ENCODE data around the gene NRL. TPM values are rescaled to one million over a fixed set of nuclear protein-coding genes. Genes with fewer than 3 reads are reported as not detected.

NRL gene
- total RNA-seq, 2 experiments from 2014 or later, result 4.6 to 7.5 TPM

DNA sequence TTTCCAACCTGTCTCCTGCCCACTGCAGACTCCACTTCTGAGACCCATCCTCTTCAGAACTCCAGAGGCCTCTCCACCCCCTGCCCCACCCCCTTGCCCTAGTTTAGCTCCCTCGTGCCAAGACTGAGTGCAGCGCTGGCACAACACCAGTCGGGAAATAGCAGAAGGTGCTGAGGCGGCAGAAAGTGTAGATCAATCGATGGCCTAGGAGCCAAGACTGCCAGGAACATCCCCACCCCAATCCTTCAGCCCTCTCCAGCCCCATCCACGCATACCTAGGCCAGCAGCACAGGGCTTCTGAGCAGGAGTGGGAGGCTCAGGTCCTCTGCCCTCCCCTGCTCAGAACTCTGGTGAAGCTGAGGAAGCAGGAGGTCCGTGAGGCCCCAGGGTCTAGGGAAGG is 42.3 kb downstream of the NRL start:
- ChIA-PET CTCF (ENCODE audit: unreplicated experiment) (no interaction called here), POLR2A (no interaction called here)
- no peak for TF ChIP-seq EZH2phosphoT487 (IDR thresholded peaks at IDR 0.05; ENCODE audit: borderline replicate concordance, low read depth, low read length)
- TF ChIP-seq, protein P1, sequence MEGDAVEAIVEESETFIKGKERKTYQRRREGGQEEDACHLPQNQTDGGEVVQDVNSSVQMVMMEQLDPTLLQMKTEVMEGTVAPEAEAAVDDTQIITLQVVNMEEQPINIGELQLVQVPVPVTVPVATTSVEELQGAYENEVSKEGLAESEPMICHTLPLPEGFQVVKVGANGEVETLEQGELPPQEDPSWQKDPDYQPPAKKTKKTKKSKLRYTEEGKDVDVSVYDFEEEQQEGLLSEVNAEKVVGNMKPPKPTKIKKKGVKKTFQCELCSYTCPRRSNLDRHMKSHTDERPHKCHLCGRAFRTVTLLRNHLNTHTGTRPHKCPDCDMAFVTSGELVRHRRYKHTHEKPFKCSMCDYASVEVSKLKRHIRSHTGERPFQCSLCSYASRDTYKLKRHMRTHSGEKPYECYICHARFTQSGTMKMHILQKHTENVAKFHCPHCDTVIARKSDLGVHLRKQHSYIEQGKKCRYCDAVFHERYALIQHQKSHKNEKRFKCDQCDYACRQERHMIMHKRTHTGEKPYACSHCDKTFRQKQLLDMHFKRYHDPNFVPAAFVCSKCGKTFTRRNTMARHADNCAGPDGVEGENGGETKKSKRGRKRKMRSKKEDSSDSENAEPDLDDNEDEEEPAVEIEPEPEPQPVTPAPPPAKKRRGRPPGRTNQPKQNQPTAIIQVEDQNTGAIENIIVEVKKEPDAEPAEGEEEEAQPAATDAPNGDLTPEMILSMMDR (conservative IDR thresholded peaks at IDR 0.05; ENCODE audit: low read length), result no peak

DNA sequence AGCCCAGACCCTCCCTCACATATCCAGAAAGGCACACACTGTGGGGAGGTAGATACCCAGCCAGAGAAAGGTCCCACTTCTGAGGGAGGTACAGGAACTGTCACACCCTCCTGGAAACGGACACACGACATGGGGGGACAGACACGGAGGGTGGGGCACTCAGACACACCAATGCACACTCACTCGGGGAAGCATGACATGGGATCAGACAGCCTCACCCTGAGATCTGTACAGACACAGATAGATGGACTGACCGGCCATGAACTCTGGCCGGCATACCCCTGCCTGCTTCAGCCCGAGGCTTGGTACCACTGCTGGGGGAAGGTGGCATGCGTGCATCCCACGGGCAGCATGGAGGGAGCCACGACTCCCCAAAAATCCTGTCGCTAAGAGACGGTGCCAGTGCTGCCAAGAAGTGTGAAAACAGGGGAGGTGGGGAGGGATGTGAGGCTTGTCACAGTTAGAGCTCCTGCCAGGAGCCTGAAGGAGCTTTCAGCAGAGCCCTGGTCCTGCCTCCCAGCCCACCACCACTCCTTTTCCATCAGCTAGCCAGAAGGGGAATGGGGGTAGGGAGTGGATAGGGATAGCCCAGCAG is 42.8 kb downstream of the NRL start:
- Histone ChIP-seq H3K79me2 (ENCODE audit: insufficient read depth, low read depth, low read length) (no peaks in the 10 kb centered on the region), H3K27ac (ENCODE audit: low read depth, low read length, poor library complexity, severe bottlenecking) (no peak overlapping the region), H4K20me1 (ENCODE audit: insufficient read depth, low read length) (no peaks in the 10 kb centered on the region), H3K4me2 (ENCODE audit: low read length) (no peak overlapping the region), H3K36me3 (ENCODE audit: insufficient read depth, low read length) (no peaks in the 10 kb centered on the region), H3K4me1 (ENCODE audit: insufficient read depth, low read length, poor library complexity, severe bottlenecking) (peaks cover 10% of the 10 kb centered on the region), H3K9me3 (ENCODE audit: low read length) (no peaks in the 10 kb centered on the region), H3K4me3 (ENCODE audit: low read depth, low read length, poor library complexity, severe bottlenecking) (no peak overlapping the region), H2AFZ (ENCODE audit: low read length) (no peak overlapping the region), H3K9me2 (ENCODE audit: insufficient read depth, low read length) (no peaks in the 10 kb centered on the region)
- ChIA-PET POLR2A (no interaction called here), CTCF (ENCODE audit: unreplicated experiment) (no interaction called here)
- no peak for TF ChIP-seq EZH2phosphoT487 (IDR thresholded peaks at IDR 0.05; ENCODE audit: borderline replicate concordance, low read depth, low read length)
- TF ChIP-seq, protein P1 (conservative IDR thresholded peaks at IDR 0.05; ENCODE audit: low read length), result no peak
- no peak for DNase-seq (ENCODE audit: low spot score)
- intact Hi-C loops (cut with micrococcal nuclease; ENCODE audit: unreplicated experiment), result no loop called here
- no TSS peak for BruUV-seq (replicated peaks)

More for the DNA sequence above, 42.3 kb downstream of the NRL start:
- Histone ChIP-seq H3K79me2 (ENCODE audit: insufficient read depth, low read depth, low read length) (no peaks in the 10 kb centered on the region), H4K20me1 (ENCODE audit: insufficient read depth, low read length) (no peaks in the 10 kb centered on the region), H3K9me2 (ENCODE audit: insufficient read depth, low read length) (no peaks in the 10 kb centered on the region), H3K27ac (ENCODE audit: low read depth, low read length, poor library complexity, severe bottlenecking) (no peak overlapping the region), H3K36me3 (ENCODE audit: insufficient read depth, low read length) (no peaks in the 10 kb centered on the region), H2AFZ (ENCODE audit: low read length) (no peak overlapping the region), H3K4me1 (ENCODE audit: insufficient read depth, low read length, poor library complexity, severe bottlenecking) (peaks cover 10% of the 10 kb centered on the region), H3K9me3 (ENCODE audit: low read length) (no peaks in the 10 kb centered on the region), H3K4me2 (ENCODE audit: low read length) (no peak overlapping the region), H3K4me3 (ENCODE audit: low read depth, low read length, poor library complexity, severe bottlenecking) (no peak overlapping the region)
- intact Hi-C loops (cut with micrococcal nuclease; ENCODE audit: unreplicated experiment), result no loop called here
- BruUV-seq (replicated peaks), result no TSS peak
- no peak for DNase-seq (ENCODE audit: low spot score)

DNA sequence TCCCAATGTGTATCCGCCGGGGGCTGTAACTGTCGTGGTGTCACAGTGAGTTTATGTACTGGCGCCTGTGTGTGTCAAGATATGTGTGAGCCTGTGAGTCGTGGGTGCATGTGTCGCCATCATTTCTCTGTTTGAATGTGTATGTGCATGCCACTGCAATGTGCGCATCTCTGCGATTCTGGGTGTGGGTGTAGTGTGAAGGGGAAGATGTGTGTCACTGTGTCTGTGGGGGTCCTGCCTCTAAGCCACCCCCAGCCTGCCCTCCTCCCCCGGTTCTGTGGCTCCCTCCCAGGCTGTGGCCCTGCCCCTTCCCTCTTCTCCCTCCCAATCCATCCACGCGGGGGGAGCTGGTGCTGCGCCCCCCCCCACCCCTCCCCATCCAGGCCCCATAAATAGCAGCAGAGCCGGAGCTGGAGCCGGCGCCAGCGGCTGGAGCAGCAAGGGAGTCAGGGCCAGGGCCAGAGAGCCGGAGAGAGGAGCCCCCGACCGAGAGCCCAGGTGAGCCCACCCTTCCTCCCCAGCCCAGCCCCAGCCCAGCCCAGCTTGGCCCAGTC is 43.5 kb downstream of the NRL start, which contains the start of gene CPNE6:
Gene CPNE6 (plus strand): TSS at position 419 of the 554 bp plus-strand sequence. CDS start 1,375 bp downstream, outside the sequence.
- H3K4me3 ChIP-seq (ENCODE audit: low read depth, low read length, poor library complexity, severe bottlenecking), result no peak within 1 kb of the TSS
- no peaks in the 10 kb centered on the region for H4K20me1 ChIP-seq (ENCODE audit: insufficient read depth, low read length)
- no peak within 1 kb of the TSS for H2AFZ ChIP-seq (ENCODE audit: low read length)
- no peaks in the 10 kb centered on the region for H3K79me2 ChIP-seq (ENCODE audit: insufficient read depth, low read depth, low read length)
- H3K27ac ChIP-seq (ENCODE audit: low read depth, low read length, poor library complexity, severe bottlenecking), result no peak within 1 kb of the TSS
- intact Hi-C loops (cut with micrococcal nuclease; ENCODE audit: unreplicated experiment), result no loop called here
- CTCF ChIA-PET (ENCODE audit: unreplicated experiment), result no interaction called here
- H3K4me2 ChIP-seq (ENCODE audit: low read length), result no peak within 1 kb of the TSS
- H3K9me3 ChIP-seq (ENCODE audit: low read length), result no peaks in the 10 kb centered on the region
- H3K9me2 ChIP-seq (ENCODE audit: insufficient read depth, low read length), result no peaks in the 10 kb centered on the region
- no peaks in the 10 kb centered on the region for H3K36me3 ChIP-seq (ENCODE audit: insufficient read depth, low read length)
- no peak for TF ChIP-seq EZH2phosphoT487 (IDR thresholded peaks at IDR 0.05; ENCODE audit: borderline replicate concordance, low read depth, low read length)
- TF ChIP-seq, protein P1 (conservative IDR thresholded peaks at IDR 0.05; ENCODE audit: low read length), result no peak
- POLR2A ChIA-PET, result interaction anchor here (2.1 kb wide), 1 partner anchor 9 kb away, joined by 9 read pairs; no protein-coding TSS in a partner anchor
- peaks cover 10% of the 10 kb centered on the region for H3K4me1 ChIP-seq (ENCODE audit: insufficient read depth, low read length, poor library complexity, severe bottlenecking)
- no TSS peak for BruUV-seq (replicated peaks)
- no peak for DNase-seq (ENCODE audit: low spot score)
